GM19240 (cell line): ENCODE results near the gene SPDYE4.

Experiments used
- DNase-seq: peaks from one replicate; pipeline ENCODE4 v3.0.0; 2011; ENCODE audit warnings: low spot score; ENCODE audit not compliant: insufficient read length

The SPDYE4 gene

GRCh38 chr17:8741771-8742170 is 16.6 kb downstream of the SPDYE4 start:
- DNase-seq, result no peak

DNA sequence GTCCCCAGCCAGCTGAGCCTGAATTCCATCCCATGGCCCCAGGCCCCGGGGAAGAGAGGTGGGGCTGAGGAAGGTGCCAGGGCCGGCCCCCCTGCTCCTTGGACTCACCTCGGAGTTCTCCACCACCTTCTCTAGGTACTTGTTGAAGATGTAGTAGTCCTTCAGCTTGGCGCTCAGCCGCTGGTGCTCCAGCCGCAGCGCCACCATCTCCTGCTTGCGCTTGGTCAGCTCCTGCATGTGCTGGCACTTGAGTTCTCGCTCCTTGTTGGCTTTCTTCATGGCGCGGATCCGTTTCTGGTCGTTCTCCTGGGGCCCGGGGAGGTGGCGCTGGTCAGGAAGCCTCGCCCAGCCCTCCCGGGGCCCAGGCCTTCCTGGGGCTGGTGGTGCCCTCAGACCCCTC is 17.0 kb downstream of the SPDYE4 start:
- DNase-seq, result no peak

GRCh38 chr17:8740486-8740885 is 17.9 kb downstream of the SPDYE4 start:
- DNase-seq, result no peak

- no peak for DNase-seq
Observed at GRCh38 chr17:8739097-8739496, 19.2 kb downstream of the SPDYE4 start.

- DNase-seq, result no peak
Observed at GRCh38 chr17:8736796-8737195, 21.6 kb downstream of the SPDYE4 start.

DNA sequence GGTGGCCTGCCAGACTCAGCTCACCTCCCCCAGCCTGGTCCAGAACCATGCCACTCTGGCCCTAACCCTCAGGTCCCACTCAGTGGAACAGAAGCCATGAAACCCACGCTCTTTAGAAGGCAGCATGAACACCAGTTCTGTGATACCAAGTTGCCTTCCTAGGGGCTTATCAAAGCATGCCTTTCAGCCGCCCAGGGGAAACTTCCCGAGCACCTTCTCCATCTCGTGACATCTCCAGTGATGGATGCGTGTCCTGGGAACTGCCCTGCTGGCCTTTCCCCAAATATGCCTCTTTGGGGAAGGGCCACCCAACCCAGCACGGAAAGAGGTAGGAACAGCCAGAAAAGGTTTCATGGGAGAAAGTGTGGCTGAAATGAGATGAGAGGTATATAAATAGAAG is 22.0 kb downstream of the SPDYE4 start:
- DNase-seq, result no peak

DNA sequence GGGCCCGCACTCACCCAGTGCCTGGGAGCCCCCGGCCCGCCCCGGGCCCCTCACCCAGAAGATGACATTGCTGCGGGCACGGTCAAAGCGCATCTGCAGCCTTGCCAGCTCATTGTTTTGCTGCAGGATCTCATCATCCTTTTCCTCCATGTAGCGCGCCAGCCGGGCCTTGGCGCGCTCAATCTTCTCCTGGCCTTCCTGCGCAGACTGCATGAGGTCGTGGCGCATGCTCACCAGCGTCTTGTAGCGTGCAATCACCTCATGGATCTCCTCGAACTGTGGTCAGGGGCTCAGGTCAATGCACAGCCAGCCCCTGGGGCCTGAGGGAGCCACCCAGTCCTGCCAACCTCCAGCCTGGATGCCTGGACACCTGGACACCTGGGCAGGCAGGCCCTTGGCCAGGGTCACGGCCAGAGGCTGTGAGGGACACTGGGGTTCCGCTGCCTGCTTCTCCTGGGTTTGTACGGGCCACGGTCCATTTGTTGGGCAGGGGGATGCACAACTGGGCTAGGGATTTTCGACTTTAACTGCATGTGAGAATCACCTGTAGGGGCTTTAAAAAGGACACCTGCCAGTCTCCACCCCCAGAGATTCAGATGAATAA is 22.9 kb downstream of the SPDYE4 start:
- DNase-seq, result no peak

DNA sequence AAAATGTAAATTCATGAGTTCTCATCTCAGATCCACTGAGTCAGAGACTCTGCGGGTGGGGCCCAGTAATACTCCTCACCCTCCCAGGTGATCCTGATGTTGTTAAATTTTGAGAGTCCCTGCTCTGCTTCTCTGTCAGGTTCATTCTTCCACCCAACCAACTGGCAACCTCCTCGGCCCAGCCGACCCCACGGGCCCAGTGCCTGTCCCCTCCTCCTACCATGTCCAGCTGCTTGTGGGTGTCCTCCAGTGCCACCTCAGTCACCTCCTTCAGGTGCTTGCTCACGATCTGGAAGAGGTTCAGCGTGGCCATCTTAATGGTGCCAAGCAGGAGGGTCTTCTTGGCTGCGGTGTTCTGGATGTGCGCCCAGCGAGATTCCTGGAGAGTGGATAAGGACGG is 23.5 kb downstream of the SPDYE4 start:
- DNase-seq, result no peak

GRCh38 chr17:8732406-8733085 is 25.8 kb downstream of the SPDYE4 start:
- no peak for DNase-seq

DNA sequence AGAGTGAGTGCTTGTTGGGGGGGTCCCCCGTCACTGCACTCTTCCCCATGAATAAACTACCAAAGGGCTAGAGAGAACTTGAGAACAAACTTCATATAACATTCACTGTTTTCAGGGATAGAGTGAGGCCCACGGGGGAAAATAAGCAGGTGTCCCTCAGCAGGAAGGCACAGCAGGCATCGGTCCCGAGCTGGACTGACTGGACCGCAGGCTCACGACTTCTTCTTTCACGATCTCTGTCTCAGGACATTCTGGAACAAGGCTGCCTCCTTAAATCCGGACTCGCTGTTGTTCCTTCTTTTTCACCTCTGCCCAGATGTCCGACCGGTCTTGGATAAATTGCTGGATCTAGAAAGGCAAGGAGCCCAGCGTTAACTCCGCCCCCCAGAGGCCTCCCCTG is 28.5 kb downstream of the SPDYE4 start:
- DNase-seq, result no peak

GRCh38 chr17:8729421-8729820 is 28.9 kb downstream of the SPDYE4 start:
- no peak for DNase-seq

GRCh38 chr17:8728971-8729370 is 29.4 kb downstream of the SPDYE4 start:
- DNase-seq, result no peak

DNA sequence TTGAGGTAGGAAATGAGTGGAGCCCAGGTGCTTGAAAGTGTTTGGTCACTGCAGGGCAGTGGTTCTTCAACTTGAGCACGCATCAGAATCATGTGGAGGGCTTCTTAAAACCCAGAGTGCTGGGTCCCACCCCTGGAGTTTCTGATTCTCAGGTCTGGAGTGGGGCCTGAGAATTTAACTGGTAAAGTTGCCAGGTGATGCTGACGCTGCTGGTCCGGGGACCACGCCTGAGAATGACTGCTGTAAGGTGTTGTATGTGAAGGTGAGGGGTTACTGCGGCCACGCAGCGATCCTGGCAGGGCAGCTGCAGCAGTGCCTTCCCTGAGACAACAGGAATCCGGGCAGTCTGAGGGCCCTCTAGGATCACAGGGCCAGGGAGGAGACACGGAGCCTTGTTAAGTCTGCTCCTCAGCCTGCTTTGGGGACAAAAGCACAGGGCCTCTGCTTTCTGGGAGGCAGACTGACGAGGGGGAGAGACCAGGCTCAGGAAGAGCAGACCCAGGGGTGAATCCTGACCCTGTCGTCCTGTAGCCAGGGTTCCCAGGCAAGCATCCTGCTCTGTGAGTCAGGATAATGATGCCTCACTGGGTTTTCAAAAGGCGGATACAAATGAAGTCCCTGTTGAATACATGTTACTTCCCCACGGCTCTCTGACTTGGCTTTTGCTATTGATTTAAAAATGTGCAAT is 30.0 kb downstream of the SPDYE4 start:
- DNase-seq, result no peak

GRCh38 chr17:8726941-8727555 is 31.3 kb downstream of the SPDYE4 start:
- no peak for DNase-seq

DNA sequence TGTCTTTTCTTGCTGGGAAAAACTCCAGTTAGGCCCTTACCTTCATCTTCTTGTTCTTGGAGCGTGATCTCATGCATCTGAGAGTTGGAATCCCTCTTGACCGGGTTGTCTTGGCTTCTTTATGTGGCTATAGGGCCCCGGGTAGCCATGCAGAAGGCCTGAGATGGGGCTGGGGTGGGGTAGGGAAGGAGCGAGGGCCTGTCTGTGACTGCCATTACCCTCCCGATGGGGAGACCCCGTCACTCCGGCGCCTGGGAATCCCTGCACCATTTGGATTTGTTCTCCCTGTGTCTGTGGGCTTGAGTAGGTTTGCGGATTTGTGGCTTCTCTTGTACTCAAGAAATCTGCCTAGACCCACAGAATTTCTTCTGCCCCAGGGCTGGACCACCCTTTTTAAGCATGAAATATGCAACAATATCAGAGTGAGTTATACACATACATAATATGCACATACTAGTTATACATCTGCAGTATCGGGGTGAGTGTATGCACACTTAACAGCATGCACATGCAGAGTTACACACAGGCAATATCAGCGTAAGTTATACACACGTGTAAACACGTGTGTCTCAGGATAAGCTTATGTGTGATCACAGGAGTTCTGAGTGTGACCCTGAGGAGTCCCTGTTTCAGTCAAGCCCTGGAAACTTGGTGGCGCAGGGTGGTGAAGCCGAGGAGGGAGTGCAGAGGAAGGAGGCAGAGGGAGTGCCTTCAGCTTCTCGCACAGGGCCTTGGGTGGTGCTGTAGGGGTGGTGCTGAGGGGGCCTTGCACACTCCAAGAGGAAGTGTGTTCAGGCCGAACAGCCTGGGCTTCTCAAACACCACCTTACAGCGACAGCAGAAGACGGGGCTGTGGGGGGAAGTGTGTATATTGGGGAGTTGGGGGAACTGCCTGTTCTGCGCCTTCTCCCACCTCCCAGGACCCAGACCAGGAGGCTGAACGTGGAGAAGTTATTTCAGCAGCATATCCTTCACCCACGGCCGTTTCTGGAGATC is 32.2 kb downstream of the SPDYE4 start:
- DNase-seq, result no peak

- DNase-seq, result no peak
Observed at GRCh38 chr17:8724451-8724850, 33.9 kb downstream of the SPDYE4 start.

GRCh38 chr17:8720596-8720995 is 37.8 kb downstream of the SPDYE4 start:
- DNase-seq, result no peak

DNA sequence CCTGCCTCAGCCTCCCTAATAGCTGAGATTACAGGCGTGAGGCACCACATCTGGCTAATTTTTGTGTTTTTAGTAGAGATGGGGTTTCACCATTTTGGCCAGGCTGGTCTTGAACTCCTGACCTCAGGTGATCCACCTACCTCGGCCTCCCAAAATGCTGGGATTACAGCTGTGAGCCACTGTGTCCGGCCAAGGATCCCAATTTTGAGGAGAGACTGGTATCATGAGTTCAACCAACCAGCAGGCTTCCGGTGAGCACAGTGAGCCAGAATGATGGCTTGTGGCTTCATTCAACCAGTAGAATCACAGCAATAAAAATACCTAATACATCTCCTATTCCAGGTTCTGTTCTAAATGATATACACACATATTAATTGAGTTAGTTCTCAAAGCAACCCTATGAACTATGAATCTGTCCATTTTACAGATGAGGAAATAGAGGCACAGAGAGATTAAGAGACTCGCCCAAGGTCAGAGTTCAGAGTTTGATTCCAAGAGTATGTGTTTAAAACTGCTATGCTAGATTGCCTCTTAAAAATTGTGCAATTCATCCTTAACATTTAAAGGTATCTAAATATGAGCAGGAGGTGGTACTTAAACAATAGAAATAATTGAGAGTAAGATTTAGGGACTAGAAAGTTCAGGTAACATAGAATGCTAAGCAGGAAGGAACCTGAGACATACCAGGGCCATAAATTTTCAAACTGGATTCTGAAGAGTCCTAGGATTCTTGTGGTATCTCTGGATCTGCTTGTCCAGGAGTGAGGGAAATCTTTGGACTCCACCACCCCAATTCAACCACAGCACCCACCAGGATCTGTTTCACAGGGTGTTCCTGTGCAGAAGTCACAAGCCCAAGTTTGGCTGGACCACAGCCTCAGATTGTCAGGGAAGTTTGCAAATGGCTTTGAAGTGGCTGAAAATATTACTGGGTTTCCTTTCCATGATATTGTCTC is 38.8 kb downstream of the SPDYE4 start:
- no peak for DNase-seq

DNA sequence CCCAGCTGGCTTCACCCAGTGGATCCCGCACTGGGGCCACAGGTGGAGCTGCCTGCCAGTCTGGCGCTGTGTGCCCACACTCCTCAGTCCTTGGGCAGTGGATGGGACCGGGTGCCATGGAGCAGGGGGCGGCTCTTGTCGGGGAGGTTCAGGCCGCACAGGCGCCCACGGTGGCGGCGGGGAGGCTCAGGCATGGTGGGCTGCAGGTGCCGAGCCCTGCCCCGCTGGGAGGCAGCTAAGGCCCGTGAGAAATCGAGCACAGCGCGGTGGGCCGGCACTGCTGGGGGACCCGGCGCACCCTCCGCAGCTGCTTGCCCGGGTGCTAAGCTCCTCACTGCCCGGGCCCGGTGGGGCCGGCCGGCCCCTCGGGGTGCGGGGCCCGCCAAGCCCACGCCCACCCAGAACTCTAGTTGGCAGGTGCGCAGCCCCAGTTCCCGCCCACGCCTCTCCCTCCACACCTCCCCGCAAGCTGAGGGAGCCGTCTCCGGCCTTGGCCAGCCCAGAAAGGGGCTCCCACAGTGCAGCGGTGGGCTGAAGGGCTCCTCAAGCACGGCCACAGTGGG is 40.3 kb downstream of the SPDYE4 start:
- DNase-seq, result no peak

DNA sequence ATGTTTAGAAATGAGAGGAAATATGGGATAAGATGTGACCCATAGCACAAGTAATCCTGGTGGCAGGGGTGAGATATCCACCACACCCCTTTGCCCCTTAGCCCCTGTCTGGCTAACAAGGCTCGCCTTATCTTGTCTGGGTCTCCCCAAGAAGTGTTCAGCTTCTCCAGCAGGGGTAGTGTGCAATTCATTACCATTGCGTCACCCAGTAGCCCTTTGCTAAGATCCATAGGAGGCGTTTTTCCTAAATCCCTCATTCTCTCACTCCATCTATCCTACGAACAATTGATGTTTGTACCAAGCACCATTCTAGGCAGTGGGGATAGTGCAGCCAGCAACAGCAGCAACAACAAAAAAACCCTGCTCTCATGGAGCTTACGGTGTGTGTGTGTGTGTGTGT is 44.5 kb downstream of the SPDYE4 start:
- no peak for DNase-seq
